HEK293T (cell line): ENCODE data around the gene AMN1.

Source experiments
- ARNT ChIP-seq: fragments of 450-650 bp; IDR thresholded peaks from 2 replicates; pipeline ENCODE4 v1.6.1; 2017; ENCODE audit warnings: mild to moderate bottlenecking
- ELF4 ChIP-seq: fragments of 450-650 bp; IDR thresholded peaks from 2 replicates; pipeline ENCODE4 v1.6.1; 2017; ENCODE audit warnings: antibody characterized with exemption
- FOXA1 ChIP-seq: fragments of 450-650 bp; IDR thresholded peaks from 2 replicates; pipeline ENCODE4 v1.6.1; 2016; ENCODE audit warnings: mild to moderate bottlenecking
- HDGF ChIP-seq: fragments of 450-650 bp; IDR thresholded peaks from 2 replicates; pipeline ENCODE4 v1.6.1; 2017; ENCODE audit warnings: antibody characterized with exemption, borderline replicate concordance
- NFRKB ChIP-seq: fragments of 450-650 bp; IDR thresholded peaks from 2 replicates; pipeline ENCODE4 v1.6.1; 2016; ENCODE audit warnings: mild to moderate bottlenecking, moderate library complexity
- SP1 ChIP-seq: fragments of 450-650 bp; IDR thresholded peaks from 2 replicates; pipeline ENCODE4 v1.6.1; 2017

GRCh38 chr12:31655792-31656191 lies 73.0 kb downstream of the AMN1 start:
- no peak for TF ChIP-seq SP1
- TF ChIP-seq NFRKB: no peak
- TF ChIP-seq ELF4: no peak
- no peak for TF ChIP-seq FOXA1
- no peak for TF ChIP-seq ARNT
- TF ChIP-seq HDGF: no peak
